Ovary (tissue), 3 donors: ENCODE measurements around the gene CHST9.

Experiments used
- CTCF ChIP-seq, 3 donors: fragments of 450-650 bp in 2 of 3; fragments of 200-600 bp in 1 of 3; IDR thresholded peaks; one replicate each; pipeline versions ENCODE4 v1.5.1 to v1.8.0; 2016 to 2022; ENCODE audit warnings: antibody characterized with exemption in 3 of 3, mild to moderate bottlenecking in 1 of 3
- POLR2A ChIP-seq: fragments of 450-650 bp; IDR thresholded peaks from one replicate; pipeline ENCODE4 v1.6.1; 2017; ENCODE audit warnings: antibody characterized with exemption, mild to moderate bottlenecking, moderate library complexity
- donor health status: DM: no; HTN: no; CAD: no.

- no peak for TF ChIP-seq CTCF (IDR thresholded peaks at IDR 0.05)
- TF ChIP-seq POLR2A: no peak
Measured at GRCh38 chr18:27164905-27165304, 20.2 kb downstream of the CHST9 start.
